ENCODE results near the gene RHOG. TPM values are rescaled to one million over a fixed set of nuclear protein-coding genes. Genes with fewer than 3 reads are reported as not detected.

RHOG gene
- total and polyA plus RNA-seq, 9 of the 15 experiments (the other 6 are each of a cell fraction or from before 2014, with no cell fraction given), result 22.6 to 162 (median 80.3) TPM

DNA sequence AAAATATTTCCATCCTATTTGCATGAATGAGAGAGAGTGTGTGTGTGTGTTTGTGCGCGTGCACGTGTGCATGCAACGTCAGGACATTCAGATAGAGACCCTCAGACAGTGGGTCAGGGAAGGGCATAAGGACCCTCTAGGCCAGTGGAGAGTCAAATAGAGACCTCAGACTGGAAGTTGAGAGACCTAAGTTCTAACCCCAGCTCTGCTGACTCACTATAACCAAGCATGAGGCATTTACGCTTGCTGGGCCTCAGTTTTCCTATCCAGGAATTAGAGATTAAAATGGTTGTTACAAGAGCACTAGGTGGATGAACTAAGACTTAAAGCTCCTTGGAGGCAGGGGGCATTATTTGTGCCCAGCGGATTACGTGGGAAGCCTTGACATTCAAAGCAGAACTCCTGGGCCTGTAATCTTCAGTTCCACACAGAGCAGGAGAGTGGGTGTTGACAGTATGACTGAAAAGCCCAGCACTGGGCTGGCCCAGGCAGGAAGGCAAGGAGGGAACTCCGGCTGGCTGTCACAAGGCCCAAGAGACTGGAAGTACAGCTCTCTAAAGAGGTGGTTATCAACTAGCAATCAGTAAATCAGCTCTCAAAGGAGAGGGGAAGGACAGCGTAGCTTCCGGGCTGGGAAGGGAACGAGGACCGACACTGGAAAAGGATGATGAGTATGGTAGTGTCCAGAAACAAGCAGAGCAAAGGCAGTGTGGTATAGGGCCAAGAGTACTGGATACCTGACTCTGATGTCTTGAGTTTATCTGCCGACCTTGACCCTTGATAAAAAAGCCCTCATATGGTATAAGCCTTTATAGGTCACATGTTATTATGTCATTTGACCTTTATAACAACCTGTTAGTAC, 9.2 kb downstream of the RHOG start (continued):
- TF ChIP-seq, protein P1, sequence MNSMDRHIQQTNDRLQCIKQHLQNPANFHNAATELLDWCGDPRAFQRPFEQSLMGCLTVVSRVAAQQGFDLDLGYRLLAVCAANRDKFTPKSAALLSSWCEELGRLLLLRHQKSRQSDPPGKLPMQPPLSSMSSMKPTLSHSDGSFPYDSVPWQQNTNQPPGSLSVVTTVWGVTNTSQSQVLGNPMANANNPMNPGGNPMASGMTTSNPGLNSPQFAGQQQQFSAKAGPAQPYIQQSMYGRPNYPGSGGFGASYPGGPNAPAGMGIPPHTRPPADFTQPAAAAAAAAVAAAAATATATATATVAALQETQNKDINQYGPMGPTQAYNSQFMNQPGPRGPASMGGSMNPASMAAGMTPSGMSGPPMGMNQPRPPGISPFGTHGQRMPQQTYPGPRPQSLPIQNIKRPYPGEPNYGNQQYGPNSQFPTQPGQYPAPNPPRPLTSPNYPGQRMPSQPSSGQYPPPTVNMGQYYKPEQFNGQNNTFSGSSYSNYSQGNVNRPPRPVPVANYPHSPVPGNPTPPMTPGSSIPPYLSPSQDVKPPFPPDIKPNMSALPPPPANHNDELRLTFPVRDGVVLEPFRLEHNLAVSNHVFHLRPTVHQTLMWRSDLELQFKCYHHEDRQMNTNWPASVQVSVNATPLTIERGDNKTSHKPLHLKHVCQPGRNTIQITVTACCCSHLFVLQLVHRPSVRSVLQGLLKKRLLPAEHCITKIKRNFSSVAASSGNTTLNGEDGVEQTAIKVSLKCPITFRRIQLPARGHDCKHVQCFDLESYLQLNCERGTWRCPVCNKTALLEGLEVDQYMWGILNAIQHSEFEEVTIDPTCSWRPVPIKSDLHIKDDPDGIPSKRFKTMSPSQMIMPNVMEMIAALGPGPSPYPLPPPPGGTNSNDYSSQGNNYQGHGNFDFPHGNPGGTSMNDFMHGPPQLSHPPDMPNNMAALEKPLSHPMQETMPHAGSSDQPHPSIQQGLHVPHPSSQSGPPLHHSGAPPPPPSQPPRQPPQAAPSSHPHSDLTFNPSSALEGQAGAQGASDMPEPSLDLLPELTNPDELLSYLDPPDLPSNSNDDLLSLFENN (IDR thresholded peaks at IDR 0.05; ENCODE audit: low read depth in 2 of 2, low read length in 2 of 2), result no peak
- TF ChIP-seq BCL6 (CRISPR knock-in tag; IDR thresholded peaks at IDR 0.05), result no peak
- TF ChIP-seq SMARCB1 (IDR thresholded peaks at IDR 0.05; ENCODE audit: insufficient read length, low read depth), result no peak
- peak; percentile 55; the same call in 1 of the 2 replicates for TF ChIP-seq CBX1 (IDR thresholded peaks at IDR 0.05; ENCODE audit: low read depth)
- TF ChIP-seq NUFIP1 (IDR thresholded peaks at IDR 0.05; ENCODE audit: partially characterized antibody), result no peak
- no peak for TF ChIP-seq MCM5 (IDR thresholded peaks at IDR 0.05; ENCODE audit: low read depth)
- TF ChIP-seq NCOA1 (IDR thresholded peaks at IDR 0.05; ENCODE audit: low read depth), result no peak
- peak; percentile 55 for TF ChIP-seq ARID1B (IDR thresholded peaks at IDR 0.05)
- TF ChIP-seq RBFOX2 (IDR thresholded peaks at IDR 0.05; ENCODE audit: low read depth, low read length), result no peak; the same call in 1 of the 2 replicates
- no peak for TF ChIP-seq RBBP5 (IDR thresholded peaks at IDR 0.05; ENCODE audit: borderline replicate concordance, insufficient read depth, low read length, poor library complexity, severe bottlenecking)
- no peak for TF ChIP-seq PRMT5 (CRISPR knock-in tag; IDR thresholded peaks at IDR 0.05)
- peak; percentile 46; the same call in 1 of the 2 replicates for TF ChIP-seq NR2C1 (IDR thresholded peaks at IDR 0.05)
- TF ChIP-seq NR2C1 (tag; IDR thresholded peaks at IDR 0.05), result peak; percentile 55
- no peak for TF ChIP-seq MAZ (CRISPR knock-in tag; conservative IDR thresholded peaks at IDR 0.05 in 1 of 2, IDR thresholded peaks at IDR 0.05 in 1 of 2)
- no peak for TF ChIP-seq CC2D1A (IDR thresholded peaks at IDR 0.05)
- TF ChIP-seq ZNF121 (CRISPR knock-in tag; conservative IDR thresholded peaks at IDR 0.05), result no peak
- TF ChIP-seq COPS2 (conservative IDR thresholded peaks at IDR 0.05), result no peak
- TF ChIP-seq BRD9 (IDR thresholded peaks at IDR 0.05; ENCODE audit: low read depth, partially characterized antibody), result no peak
- TF ChIP-seq SP1 (CRISPR knock-in tag; IDR thresholded peaks at IDR 0.05), result no peak
- TF ChIP-seq, protein P2, sequence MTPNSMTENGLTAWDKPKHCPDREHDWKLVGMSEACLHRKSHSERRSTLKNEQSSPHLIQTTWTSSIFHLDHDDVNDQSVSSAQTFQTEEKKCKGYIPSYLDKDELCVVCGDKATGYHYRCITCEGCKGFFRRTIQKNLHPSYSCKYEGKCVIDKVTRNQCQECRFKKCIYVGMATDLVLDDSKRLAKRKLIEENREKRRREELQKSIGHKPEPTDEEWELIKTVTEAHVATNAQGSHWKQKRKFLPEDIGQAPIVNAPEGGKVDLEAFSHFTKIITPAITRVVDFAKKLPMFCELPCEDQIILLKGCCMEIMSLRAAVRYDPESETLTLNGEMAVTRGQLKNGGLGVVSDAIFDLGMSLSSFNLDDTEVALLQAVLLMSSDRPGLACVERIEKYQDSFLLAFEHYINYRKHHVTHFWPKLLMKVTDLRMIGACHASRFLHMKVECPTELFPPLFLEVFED (CRISPR knock-in tag; conservative IDR thresholded peaks at IDR 0.05), result no peak
- no peak for TF ChIP-seq GABPB2 (CRISPR knock-in tag; conservative IDR thresholded peaks at IDR 0.05)
- TF ChIP-seq ZBTB7A (IDR thresholded peaks at IDR 0.05; ENCODE audit: borderline replicate concordance, control insufficient read depth, low read depth, low read length), result no peak
- no peak for TF ChIP-seq ASH1L (IDR thresholded peaks at IDR 0.05; ENCODE audit: borderline replicate concordance, low read depth, partially characterized antibody)
- no peak for TF ChIP-seq ZNF165 (CRISPR knock-in tag; IDR thresholded peaks at IDR 0.05; ENCODE audit: borderline replicate concordance)
- no peak for TF ChIP-seq NFIC (IDR thresholded peaks at IDR 0.05)
- no peak for TF ChIP-seq ZNF3 (CRISPR knock-in tag; IDR thresholded peaks at IDR 0.05)

All from K562 (cell line).